NCI-H345 treated with DMSO at 0.1 percent for 48 hours (cell line): ENCODE results near the gene SREBF2.

Experiments used
- DNase-seq: peaks from one replicate; lab custom pipeline; 2025; ENCODE audit not compliant: unreplicated experiment; lab: John Stamatoyannopoulos, UW

SREBF2 gene

DNA sequence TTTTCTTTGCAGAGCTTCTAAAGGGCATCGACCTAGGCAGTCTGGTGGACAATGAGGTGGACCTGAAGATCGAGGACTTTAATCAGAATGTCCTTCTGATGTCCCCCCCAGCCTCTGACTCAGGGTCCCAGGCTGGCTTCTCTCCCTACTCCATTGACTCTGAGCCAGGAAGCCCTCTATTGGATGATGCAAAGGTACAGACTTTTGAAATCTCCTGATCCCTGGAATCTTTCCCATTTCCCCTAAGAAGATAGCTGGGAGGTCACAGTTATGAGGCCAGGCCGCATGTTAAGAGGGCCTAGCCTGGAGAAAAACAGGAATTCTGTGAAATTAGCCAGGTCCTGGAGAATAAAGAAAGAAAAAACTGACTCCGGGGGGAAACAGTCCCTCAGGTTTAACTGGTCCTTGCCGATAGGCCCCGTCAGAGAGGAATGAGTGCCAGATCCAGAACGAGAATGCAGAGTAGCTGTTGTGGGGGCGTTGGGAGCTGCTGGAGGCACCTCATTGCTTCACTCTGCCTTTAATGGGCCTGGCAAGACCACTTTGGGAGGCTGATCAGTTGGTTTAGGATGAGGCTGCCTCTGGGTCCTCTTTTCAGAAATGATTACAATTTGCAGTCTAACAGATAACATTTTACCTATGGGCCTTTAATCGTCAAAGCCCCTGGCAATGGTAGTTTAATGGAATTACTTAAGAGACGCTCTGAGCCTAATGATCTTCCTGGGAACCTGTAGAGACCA lies 42.8 kb downstream of the SREBF2 start:
- no peak for DNase-seq

- DNase-seq = no peak
Measured at GRCh38 chr22:41876275-41876674, 43.4 kb downstream of the SREBF2 start.

DNA sequence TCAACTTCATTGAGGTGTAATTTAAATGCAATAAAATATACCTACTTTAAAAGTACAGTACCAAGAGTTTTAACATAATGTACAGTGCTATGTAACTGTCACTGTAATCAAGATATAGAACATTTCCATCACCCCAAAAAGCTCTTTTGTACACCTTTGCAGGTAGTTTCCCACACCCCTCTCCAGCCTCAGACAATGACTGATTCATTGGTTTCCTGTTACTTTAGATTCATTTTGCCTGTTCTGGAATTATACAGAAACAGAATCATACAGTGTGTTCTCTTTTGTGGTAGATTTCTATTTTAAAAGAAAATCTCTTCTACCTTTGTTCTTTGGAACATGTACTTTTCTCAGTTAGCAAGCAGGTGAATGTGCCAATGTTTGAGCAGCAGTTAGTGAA lies 43.8 kb downstream of the SREBF2 start:
- DNase-seq = no peak

DNA sequence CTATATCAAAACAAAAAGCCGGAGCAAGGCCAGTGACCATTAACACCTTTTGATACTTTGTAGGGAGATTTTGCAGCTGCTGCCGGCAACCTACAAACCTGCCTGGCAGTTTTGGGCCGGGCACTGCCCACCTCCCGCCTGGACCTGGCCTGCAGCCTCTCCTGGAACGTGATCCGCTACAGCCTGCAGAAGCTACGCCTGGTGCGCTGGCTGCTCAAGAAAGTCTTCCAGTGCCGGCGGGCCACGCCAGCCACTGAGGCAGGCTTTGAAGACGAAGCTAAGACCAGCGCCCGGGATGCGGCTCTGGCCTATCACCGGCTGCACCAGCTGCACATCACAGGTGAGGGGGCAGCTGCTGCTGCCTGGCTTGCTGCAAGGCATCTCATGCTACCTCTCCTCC lies 47.7 kb downstream of the SREBF2 start:
- DNase-seq = no peak

DNA sequence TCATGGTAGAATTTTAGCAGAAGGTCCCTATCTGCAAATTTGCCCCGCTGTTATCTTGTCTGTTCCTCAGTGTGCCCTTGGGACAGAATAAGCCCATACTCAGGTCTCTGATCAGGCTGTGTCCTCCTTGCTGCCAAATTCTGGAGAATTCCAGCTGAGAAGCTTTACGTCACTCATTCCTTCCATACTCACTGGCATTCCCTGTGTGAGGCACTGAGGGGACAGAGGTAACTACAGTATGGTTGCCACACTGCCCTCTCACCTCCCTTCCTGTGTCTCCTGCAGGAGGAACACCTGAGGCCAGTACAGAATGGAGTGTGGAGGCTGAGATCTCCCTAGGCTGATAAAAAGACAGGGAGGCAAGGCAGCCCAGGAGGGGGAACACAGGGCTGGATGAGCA lies 50.5 kb downstream of the SREBF2 start:
- DNase-seq = no peak

DNA sequence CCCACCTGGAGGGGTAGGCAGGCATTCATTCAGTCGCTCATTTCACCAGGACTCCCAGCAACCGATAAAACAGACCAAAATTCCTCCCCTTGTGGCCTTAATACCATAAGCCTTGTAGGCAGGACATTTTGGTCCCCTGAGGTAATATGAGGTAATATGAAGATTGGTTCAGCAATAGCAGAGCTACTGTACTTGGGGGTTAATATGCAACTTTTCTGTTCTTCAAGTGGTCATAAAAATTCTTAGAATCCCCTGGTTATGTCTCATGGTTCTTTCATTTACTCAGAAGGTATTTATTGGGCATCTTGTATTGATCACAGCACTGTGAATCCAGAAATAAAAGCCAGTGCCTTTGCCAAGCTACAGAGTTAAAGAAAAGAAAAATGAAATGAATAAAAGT lies 52.2 kb downstream of the SREBF2 start:
- DNase-seq = no peak

DNA sequence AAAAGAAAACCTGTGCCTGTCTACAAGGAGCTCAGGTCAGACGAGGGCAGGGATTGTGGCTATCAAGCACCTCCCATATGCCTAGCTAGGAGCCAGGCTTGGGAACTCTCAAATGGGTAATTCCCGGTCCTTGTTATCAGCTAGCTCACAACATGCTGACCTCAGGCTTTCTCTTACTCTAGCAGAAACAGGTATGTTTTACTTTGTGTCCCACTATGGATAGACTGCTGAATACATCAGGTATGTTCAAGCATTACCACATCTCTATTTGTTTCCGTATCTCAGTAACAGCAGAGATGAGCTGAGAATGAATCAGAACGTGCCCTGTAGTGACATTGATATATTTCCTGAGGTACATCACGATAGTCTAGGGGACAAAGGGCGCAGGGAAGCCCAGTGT lies 52.6 kb downstream of the SREBF2 start:
- no peak for DNase-seq

- DNase-seq = no peak
Measured at GRCh38 chr22:41888627-41889200, 55.8 kb downstream of the SREBF2 start.

DNA sequence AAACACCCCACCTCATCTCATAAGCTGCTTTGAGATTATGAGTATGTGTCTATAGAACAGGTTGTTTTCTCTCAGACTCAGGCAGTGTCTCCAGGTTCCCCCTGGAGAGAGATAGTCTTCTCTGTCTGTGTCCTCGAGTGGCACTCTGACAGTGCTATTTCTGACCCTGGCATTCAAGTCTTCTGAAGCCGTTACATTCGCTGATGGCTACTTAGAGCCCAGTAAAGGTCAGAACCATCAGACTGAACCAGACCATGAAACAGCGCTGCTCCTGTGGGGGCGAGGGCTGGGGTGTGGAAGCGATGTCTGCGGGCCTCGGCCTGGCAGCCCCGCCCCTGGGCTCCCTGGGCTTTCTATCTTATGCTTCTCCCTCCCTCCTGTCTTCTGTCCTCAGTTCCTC lies 58.5 kb downstream of the SREBF2 start:
- no peak for DNase-seq

DNA sequence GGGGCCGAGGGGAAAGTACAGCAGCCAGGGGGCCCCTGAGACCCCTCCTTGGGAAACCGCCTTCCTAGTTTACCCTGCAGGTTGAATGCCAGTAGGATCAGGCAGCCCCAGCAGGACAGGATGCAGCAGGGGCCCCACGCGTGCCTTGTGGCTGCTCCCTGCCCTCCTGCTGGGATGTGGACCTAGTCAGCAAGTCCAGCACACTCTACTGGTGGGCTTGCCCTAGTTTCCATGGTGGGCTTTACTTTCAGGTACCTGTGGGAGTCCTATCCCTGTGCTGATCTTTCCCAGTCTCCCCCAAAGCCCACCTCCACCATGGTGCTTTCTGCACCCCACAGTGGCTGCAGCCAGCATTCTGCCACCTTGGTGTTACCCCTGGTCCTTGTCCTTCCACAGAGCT lies 59.8 kb downstream of the SREBF2 start:
- no peak for DNase-seq

DNA sequence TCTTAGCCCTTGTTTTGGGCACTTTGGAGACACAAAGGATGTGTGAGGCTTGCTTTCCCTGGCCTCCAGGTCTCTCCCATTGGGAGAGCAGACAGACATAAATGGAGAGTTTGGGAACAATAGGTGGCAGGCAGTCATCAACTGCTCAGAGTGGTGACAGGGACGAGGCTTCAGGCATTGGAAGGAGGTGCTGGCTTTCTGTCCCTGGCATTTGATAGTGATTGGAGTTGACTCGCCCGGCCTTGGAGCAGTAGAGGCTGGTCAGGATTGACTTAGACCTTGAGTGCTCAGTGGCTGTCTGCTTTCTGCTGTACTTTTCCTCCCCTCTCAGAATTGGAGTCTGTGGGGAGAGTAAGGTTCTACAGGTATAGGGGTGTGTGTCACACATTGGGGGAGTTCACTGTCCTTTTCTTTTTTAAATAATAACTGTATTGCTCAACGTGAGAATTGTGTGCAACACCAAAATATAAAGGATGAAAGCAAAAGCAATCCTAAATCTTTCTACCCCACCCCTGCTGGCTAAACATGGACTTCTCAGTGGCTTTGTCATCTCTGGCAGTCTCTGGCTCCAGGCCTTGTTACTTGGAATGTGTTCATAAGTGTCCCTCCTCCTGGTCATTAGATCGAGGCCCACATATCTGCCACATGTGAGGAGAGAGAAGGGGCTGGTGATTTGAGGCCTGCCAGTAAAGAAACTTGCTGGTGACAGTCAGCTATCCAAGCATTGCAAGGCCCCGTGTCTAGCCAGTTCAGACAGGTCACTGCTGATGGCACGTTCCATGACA lies 60.9 kb downstream of the SREBF2 start:
- DNase-seq = no peak

GRCh38 chr22:41898645-41899044 lies 65.7 kb downstream of the SREBF2 start:
- no peak for DNase-seq

DNA sequence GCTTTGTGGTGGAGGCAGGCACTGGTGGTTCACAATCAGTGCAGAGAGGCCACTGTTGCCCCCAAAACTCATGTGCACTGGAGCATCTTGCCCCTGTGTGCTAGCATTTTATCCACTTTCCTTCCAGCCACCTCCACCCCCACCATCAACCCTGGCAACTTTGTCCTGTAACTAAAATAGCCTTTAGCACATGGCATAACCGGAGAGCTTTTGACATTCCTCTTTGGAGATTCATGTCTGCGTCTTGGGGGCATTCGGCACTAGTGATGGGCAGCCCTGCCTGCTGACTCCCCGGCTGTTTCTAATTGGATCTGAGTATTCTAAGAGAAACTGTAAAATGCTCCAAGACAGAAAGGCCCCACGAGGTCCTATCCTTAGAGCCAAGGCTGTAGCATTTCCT lies 66.2 kb downstream of the SREBF2 start:
- DNase-seq = no peak

DNA sequence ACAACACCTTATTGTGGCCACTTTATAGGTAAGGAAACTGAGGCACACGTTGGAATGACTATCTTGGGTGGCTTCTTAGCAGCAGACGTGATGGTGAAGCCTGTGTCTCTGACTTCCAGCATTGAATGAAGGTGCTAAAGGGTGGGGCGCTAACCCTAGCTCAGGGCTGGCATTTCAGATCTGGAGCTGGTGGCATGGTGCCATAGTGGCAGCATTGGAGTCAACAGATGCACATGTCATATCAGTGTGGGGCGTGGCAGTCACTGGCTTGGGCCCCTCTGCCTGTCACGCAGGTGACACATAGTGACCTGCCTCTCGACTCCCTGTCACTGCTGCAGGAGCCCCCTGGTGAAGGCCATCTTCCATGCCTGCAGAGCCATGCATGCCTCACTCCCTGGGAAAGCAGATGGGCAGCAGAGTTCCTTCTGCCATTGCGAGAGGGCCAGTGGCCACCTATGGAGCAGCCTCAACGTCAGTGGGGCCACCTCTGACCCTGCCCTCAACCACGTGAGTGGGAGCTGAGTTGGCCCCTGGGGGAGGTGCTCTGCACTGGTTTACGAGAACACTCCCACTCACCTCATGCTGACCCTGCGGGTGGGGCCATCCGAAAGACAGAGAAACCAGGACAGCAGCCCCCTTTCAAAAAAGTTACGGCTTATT lies 67.2 kb downstream of the SREBF2 start:
- no peak for DNase-seq

- DNase-seq = no peak
Measured at GRCh38 chr22:41900652-41901312, 67.9 kb downstream of the SREBF2 start.

DNA sequence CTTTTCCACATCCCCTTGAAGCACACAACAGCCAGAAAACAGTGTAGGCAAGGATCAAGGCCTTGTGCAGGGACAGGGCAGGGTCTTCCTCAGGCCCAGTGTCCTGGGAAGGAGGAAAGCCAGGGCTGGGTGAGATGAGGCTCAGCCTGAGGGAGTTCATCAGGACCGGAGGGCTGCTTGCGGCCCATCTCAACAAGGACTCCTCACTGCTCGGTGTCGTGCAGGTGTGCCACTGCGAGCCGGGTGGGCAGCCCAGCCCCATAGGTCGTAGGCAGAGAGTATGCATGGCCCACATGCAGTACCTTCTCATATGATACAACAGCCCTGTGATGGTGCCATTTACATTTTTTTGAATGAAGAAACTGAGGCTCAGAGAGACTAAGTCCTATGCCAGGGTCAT lies 69.1 kb downstream of the SREBF2 start:
- no peak for DNase-seq

DNA sequence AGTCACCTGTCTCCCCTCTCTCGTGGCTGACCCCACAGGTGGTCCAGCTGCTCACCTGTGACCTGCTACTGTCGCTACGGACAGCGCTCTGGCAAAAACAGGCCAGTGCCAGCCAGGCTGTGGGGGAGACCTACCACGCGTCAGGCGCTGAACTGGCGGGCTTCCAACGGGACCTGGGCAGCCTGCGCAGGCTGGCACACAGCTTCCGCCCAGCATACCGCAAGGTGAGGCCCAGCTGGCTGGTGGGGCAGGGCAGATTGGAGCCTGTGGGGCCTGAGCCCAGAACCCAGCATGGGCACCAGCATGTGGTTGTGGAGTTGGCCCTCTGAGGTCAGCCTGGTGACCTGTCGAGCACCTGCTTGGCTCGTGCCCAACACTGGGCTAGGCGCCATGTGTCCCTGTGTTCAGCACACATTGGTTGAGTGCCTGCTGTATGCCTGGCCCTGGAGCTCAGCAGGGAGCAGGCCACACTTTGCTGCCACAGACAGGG lies 70.1 kb downstream of the SREBF2 start:
- DNase-seq = no peak

- no peak for DNase-seq
Measured at GRCh38 chr22:41904450-41905410, 71.8 kb downstream of the SREBF2 start.

GRCh38 chr22:41905411-41906202 lies 72.7 kb downstream of the SREBF2 start:
- no peak for DNase-seq
